ENCODE measurements around the gene C1QTNF6.
"Not testable (repeated sequence)": the region's sequence is repeated elsewhere in the genome, so short reads cannot be mapped to it uniquely, and the experiment has no call there.

The C1QTNF6 gene

DNA sequence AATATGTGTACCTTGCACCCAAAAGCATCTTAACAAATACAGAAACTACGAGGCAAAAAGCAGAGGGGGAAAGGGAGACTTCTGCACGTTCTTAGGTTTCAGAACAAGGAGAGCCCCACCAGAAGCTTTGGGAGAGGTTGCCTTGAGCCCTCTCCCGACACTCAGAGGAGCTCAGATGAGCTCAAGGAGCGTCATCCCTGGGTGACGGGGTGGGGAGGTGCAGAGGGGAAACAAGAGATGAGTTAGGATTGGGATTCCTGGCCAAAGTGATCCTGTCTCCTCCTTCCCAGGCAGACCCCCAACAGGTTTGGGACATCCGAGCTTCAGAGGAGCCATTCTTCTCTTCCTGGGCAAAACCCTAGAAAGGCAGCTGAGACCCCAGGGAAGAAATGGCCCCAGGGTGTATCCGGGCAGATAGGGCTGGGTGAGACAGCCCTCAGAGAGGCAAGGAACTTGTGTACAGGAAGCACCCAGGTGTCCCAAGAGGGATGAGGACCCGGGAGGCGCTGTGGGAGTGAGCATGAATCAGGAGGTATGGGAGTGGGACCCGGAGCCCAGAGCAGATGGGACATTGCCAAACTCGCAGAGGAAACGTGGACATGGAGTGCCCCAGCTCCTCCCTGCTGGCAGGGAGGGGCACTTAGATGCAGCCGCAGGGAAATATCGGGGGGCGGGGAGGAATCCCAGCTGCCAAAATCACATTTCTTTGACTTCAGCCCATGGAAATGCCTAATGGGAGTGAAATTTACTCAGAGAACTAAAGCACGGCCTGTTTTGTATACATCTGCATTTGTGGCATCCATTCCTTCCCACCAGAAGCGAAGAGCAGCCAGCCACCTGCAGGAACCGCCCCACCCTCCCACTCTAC is 12.4 kb downstream of the C1QTNF6 start:
- no peak for DNase-seq

DNA sequence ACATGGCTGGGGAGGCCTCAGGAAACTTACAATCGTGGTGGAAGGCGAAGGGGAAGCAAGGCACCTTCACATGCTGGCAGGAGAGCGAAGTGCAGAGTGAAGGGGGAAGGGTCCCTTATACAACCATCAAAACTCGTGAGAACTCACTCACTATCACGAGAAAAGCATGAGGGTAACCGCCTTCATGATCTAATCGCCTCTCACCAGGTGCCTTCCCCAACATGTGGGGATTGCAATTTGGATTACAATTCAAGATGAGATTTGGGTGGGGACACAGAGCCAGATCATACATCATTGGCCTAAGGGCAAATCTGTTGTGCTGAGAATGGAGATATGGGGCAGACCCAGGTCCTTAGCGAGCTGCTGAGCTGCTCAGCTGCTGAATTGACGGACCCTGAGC is 13.1 kb downstream of the C1QTNF6 start:
- no peak for DNase-seq

DNA sequence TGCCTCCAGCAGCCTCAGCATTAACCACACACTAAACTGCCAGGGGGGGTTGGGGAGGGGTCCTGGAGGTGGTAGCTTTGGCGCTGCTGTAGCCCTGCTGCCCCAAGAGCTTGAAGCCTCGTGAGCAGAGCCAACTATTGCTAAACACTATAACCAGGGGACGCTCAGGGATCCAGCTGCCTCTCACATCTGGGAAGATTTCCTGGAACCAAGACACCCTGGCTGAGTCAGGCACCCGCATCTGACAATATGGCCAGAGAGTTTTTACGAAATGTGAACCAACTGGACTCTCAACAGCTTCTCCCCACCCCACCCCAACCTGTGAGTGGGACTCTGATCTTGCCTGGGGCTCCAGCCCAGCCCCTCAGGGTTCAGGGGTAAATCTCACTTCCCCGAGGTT is 14.3 kb downstream of the C1QTNF6 start:
- DNase-seq: no peak

DNA sequence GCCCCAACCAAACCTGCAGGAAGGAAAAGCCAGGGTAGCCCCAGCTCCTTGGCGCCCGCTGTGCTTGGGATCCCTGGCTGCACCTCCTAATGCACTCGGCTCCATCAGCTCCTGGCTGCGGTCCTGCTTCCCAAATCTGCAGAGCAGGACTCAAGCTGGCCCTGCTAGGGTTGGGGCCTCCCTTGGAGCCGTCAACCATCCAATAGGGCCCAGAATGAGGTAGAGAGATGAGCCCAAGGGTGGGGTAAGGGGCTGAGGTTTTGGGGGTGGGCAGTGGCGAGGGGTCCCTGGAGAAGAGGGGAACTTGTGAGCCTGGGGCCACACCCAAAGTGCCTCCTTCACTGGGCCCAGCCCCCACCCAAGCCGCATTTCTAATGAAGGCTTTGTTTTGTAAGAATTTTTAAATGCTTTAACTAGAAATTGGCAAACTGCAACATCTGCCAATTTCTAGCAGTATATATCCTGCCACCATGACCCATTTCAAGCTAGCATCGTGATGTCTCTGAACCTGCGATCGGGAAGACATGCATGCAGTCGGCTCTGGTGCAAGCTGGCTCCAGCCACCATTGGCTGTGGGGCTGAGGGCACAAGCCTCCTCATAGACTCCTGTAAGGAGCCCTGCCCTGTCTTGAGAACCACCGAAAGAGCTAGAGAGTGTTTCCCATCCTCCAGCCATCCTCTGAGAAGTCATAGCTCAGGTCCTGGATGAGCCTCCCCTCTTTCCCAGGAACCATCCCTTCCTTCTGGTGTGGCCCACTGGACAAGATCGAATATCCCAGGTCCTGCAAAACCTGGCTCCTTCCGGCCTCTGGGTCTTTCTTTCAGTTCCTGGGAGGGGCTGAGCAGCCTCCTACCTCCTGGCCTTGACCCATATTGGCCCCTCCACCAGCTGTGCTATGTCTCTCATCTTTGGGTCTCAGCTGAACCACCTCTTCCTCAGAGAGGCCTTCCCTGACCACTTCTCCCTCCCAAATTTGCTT is 15.5 kb downstream of the C1QTNF6 start:
- DNase-seq: no peak

DNA sequence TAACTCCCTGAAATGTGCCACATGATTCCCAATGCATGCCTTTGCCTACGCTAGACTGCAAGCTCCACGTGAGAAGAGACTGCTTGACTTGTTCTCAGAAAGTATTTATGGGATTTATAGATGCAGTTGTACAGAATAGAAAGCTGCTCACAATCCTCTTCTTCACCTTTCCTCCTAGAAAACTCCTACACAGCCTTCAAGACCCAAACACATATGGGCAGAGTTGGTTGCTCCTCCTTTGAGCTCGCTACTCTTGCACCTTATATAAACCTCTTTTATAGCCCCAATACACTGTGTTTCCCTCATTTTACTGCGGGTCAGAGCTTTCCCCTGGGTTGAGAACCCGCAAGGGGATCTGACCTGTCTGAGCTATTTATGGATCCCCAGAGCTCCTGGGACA is 16.4 kb downstream of the C1QTNF6 start:
- no peak for DNase-seq

DNA sequence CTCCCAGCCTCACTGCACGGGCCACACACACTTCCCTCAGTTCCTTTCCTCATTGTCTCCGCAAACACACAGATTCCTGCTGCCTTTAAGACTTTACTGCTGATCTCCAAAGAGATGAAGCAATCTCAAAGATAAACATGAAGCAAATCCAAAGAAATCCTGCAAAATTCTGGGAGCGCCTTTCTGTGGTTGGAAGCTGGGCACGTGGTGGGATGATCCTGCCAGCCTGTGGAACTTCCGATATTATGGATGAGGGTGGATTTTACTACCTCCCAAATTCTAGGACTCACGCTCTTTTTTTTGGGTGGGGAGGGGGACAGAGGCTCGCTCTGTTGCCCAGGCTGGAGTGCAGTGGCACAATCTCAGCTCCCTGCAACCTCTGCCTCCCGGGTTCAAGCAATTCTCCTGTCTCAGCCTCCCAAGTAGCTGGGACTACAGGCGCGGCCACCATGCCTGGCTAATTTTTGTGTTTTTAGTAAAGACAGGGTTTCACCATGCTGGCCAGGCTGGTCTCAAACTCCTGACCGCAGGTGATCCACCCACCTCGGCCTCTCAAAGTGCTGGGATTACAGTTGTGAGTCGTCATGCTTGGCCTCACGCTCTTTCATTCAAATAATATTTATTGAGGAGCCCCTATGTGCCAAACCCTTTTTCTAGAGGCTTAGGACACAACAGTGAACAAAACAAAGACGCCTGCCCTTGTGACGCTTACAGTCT is 17.2 kb downstream of the C1QTNF6 start:
- DNase-seq: not testable (repeated sequence)

DNA sequence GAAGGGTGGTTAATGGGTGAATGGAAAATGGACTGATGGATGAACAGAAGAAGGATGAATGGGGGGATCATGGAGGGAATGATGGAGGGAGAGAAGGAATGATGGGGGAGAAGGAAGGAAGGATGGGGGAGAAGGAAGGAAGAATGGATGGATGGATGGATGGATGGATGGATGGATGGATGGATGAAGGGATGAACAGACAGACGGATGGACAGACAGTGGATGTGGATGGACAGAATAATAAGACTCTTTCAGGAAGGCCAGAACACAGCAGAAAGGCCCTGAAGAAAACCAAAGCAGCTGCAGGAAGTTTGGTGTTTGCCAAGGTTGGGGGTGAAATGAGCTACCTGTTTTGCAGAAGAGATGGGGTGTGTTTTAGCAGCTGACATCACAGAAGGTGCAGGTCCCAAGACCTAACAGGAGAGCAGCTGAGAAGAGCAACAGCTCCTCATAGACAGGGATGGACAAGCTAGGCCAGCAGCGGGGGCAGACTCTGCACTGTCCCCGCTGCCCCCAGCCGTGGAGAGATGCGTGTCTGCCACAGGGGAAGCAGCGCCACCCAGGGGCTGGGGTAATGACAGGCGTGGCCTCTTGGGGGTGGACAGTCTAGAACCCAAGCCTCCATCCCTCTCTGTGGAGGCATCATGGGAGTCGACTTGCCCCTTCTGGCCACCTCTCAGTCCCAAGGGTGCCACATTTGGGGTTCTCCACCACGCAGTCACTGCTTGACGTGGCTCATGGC is 17.9 kb downstream of the C1QTNF6 start:
- no peak for DNase-seq

DNA sequence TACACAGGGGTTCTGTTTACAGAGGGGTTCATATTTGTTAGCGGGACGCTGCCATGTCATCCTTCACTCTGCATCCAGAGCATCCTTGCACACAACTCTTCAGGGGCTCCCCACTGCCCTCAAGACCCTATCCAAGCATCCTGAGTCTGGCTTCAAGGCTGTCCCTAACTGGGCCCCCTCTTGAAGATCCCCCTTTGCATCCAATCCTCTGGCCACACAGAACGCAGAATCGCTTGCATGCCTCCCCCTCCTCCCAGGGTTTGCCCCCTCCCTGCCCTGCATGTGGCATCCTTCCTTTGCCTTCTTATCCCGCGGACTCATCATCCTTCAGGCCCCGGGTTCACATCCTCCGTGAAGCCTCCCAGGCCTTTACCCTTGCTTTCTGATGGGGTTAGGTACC is 18.6 kb downstream of the C1QTNF6 start:
- DNase-seq: no peak

DNA sequence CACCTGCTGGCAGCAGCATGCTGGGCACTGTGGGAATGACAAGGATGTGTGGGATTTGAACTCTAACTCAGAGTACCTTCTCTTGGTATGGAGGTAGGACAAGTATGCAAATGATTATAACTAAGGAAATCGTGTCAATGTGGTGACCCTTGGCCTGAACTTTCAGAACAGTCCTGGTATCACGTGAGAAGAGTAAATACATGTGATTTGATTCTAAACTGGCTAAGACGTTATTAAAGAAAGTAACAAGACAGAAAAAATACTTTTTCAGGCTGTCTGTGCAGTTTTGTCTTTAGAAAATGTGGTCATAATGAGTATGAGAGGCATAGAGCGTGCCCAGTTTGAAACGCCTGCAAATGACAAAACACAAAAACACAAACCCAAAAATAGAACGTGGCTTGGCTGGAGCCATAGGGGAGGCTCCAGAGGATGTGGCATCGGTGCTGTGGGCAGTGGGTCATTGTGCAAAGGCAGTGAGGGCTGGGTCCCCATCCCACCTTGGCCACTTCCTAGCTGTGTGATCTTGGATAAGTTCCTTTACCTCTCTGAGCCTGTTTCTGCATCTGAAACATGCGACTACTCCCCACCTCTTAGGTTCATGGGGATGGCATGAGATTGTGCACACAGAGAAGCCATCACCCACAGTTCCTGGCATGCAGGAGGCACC is 19.9 kb downstream of the C1QTNF6 start:
- no peak for DNase-seq

DNA sequence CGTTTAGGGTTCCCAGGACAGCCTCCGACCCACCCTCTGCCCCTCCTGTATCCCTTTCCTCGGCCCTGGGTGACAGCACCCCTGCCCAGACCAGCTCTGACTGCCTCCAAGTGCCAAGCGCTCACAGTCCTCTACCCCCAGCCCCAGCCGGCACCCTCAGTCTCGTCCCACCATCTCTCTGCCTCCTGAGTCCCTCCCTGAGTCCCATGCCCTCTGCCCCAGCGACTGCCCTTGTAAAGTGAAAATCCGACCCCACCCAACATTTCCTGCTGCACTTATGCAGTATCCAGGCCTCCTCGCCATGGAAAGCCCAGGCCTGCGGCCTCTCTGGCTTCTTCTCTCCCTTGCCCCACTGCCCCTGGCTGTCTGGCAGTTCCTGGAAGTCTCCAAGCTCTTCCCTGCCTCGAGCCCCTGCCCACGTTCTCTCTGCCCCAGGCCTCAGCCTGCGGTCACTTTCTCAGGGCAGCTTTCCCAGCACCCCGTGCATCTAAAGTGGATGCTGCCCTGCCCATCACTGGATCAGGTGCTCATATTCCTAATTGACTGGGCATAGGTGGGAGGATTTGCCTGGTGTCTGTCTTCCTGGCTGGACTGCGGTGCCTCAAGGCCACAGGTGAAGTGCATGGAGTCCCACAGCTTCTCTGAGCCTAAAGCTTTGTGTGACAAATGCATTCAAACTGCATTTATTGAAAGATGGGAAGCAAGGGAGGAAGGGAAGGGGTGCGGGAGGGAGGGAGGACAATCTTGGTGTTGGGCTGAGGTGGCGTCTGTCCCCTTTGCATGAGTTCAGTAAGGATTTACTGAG is 20.7 kb downstream of the C1QTNF6 start:
- no peak for DNase-seq

DNA sequence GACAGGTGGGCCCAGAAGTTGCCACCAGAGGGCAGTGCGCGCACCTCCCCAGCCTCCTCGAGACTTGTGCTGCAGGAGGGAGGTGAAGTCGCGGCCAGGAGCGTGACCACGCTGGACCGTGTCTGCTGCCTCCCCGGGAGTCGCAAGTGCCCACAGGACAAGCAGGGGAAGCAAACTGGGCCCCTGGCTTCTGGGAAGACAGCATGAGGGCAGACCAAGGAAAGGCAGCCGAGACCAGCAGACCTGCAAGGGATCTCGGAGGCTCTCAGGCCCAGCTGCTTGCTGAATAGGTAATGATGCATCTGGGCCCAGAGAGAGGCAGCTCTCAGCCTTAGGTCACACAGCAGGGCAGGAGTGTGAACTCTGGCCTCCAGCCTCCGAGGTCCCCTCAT is 21.4 kb downstream of the C1QTNF6 start:
- peak; percentile 85 for DNase-seq

DNA sequence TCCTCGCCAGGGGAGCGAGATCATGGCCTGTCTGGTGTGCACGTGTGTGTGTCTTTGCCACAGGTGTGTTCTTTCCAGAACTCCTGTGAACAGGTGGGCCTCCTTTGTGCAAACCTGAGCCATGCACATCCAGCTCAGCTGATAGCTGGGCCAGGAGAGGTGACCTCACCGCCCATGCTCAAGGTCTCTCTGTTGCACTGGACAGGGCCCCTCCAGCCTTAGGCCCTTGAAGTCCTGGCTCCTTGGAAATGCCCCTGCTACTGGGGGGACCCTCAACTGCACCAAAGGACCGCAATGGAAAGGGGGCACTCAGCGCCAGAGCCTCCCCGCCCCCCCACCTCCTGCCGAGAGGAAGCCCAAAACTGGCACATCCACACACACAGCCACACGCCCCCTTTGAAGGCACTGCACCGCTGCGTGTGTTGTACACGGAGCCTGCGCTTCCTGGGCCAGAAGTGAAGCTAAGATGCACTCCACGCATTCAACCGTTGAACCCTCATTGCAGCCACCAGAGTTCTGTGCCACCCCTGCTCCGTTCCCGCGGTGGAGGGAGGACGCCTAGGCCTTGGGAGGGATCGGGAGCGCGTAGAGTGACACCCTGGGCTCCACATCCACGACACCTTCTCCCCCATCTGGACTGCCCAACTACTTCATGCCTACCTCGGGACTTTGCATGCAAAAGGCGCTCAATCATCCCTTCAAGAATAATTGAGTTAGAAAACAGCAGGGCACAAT is 21.9 kb downstream of the C1QTNF6 start:
- no peak for DNase-seq

DNA sequence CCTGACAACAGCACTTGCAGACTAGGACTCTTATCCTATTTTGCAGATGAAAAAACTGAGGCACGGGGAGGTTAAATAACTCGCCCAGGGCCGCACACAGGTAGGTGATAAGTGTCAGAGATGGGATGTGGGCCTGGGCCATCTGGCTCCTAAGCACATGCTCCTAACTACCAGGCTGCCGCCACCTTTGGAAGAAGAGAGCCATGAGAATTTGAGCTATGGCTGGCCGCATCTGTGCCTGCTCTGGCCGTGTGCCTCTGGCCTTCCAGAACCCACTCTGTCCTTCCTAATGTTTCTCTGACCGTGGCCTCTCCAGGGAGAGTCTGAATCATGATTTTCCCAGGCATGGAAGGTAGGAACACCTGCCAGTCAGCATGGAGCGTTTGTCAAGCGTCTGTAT is 23.0 kb downstream of the C1QTNF6 start:
- DNase-seq: no peak

DNA sequence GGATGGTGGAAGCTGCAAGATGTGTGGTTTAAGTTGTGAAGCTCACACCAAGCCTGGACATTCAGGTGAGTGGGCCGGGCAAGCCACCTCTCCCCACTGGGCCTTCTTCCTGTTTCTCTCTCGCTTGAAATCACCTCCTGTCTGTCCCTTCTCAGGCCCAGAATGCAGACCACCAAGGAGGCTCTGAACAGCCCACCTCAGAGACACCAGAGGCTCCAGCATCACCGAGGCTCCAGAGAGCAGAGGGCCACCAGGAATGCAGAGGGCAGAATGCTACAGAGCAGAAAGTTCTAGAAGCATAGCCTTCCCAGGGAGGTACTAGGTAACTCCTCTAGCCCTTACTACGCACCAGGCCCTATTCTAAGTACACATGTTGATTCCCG is 23.6 kb downstream of the C1QTNF6 start:
- no peak for DNase-seq

DNA sequence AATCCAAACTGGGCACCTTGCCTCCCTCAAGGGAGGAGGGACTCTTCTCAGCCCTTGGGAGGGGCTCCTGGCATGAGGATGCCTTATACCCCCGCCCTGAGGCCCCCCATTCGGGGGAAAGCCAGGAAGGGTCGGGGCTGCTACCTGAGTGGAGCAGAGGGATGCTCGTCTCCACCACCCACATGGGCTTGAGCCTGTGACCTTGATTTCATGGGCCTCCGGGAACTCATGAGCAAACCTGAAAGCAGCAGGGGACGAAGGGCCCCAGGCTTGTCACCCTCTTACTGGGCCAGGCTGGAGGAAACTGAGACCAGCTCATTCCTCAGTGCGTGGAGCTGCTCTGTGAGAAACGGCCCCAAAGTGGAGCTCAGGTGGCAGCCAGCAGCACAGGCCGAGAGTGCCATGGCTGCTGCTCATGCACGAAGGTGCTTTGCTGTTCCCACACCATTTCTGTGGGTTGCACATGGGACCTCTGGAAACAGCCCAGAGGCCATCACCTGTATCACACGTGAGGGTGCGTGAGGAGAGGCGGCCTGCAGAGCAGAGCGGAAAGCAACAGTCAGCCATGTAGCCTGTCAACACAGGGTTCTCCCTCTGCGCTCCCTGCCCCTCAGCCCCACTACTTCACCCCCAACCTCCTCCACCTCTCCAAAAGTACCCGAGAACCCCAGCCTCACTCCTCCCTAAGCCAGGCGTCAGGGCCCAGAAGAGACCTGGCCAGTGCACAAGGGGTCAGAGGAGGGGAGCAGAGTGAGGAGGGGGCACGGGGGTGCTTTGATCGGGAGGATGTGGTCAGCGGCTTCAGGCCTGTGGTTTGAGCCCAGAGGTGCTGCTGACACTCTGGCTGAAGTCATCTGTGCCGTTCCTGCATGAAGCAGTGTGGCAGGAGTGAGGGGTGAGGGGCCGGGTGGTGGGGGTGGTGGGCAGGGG is 24.2 kb downstream of the C1QTNF6 start:
- DNase-seq: peak; percentile 33

DNA sequence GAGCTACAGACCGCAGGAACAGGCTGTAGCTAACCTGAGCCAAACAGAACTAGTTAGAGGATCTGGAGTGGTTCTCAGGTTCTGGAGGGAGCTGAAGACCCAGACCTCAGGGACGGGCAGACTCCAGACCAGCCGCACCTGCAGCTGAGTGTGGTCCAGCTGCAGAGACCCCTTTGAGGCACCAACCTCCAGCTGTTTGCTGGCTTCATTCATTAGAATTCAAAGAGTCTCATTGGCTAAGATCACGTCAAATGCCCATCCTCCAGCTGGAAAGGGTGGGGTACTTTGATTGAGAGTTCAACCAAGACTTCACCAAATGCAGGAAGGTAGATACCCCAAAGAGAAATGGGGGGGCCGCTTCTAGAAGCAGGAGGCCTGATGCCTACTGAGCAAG is 25.0 kb downstream of the C1QTNF6 start:
- no peak for DNase-seq

DNA sequence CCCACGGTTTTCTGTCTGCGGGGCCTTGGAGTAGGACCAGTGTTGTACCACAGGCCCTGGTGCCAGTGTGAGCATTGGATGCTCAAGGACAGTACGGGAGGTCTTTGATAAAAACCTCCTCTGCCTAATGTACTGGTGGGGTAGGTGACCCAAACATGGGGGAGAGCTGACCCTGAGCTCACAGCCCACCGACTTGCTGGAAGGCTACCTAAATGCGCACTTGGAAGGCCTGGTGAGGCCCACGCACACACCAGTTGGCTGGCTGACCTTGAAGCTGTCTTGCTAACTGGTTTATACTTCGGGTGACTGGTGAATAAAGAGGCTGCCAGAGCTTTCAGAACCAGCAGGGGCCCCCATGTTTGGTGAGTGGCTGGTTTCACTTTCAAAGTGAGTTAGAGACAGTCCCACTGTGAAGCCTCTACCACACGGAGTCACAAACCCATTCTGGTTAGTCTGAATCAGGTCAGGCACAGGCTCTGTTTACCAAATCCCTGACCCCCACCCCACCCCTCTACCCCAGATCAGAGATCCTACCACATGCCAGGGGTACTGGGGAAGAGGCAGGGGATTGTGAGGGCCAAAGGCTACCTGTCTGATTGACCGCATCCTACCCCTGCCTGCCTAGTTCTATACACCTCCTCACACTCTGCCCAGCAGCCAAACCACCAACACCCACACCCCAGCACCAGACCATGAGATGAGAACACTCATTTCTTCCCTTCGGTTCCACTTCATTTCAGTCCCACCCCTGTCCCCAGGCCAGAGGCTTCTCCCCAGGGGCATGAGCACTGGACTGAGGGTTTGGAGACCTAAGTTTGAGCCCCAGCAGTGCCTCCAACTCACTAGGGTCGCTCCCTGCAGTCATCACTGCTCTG is 25.6 kb downstream of the C1QTNF6 start:
- peak; percentile 58 for DNase-seq

DNA sequence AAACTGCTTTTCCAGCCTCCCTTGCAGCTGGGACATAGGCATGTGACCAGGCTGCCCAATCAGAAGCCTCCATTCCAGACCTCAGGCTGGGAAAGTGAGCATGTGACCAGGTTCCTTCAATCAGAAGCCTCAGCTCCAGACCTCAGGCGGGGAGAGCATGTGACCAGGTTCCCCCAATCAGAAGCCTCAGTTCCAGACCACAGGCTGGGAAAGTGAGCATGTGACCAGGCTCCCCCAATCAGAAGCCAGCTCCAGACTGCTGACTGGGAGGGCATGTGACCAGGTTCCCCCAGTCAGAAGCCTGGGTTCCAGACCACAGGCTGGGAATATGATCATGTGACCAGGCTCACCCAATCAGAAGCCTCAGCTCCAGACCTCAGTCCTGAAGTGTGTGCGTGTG is 26.6 kb downstream of the C1QTNF6 start:
- DNase-seq: no peak

Measured in activated CD4-positive, alpha-beta T cell treated with anti-CD3 and anti-CD28 coated beads, Interleukin-2, amount 50 U/mL, for 1 hour (primary cell).